AG09309 (cell line): Measurements from ENCODE around the gene EVI5.

ENCODE experiments used
- DNase-seq: peaks from one replicate; pipeline ENCODE4 v3.0.0-alpha.2; 2010; ENCODE audit warnings: low read depth
- H3K4me3 ChIP-seq: 2 replicates; pipeline ENCODE4 v1.5.1; 2011; ENCODE audit warnings: mild to moderate bottlenecking, low read depth, low read length, moderate library complexity; ENCODE audit not compliant: control insufficient read depth
- TF ChIP-seq, protein P1 (sequence below): IDR thresholded peaks from 2 replicates; pipeline ENCODE4 v1.5.1; 2011; ENCODE audit warnings: mild to moderate bottlenecking, low read depth, low read length, inconsistent platforms; ENCODE audit not compliant: insufficient read depth, control insufficient read depth; ENCODE audit errors: missing control alignments

EVI5 gene

GRCh38 chr1:92461364-92462097 is 323.4 kb downstream of the EVI5 start:
- no peak for DNase-seq
- H3K4me3 ChIP-seq = no peak overlapping the region
- TF ChIP-seq, protein P1, sequence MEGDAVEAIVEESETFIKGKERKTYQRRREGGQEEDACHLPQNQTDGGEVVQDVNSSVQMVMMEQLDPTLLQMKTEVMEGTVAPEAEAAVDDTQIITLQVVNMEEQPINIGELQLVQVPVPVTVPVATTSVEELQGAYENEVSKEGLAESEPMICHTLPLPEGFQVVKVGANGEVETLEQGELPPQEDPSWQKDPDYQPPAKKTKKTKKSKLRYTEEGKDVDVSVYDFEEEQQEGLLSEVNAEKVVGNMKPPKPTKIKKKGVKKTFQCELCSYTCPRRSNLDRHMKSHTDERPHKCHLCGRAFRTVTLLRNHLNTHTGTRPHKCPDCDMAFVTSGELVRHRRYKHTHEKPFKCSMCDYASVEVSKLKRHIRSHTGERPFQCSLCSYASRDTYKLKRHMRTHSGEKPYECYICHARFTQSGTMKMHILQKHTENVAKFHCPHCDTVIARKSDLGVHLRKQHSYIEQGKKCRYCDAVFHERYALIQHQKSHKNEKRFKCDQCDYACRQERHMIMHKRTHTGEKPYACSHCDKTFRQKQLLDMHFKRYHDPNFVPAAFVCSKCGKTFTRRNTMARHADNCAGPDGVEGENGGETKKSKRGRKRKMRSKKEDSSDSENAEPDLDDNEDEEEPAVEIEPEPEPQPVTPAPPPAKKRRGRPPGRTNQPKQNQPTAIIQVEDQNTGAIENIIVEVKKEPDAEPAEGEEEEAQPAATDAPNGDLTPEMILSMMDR = no peak

- TF ChIP-seq, protein P1 = no peak
- no peak for DNase-seq
- no peak overlapping the region for H3K4me3 ChIP-seq
Observed at GRCh38 chr1:92459871-92460320, 325.0 kb downstream of the EVI5 start.
